ENCODE data around the gene OPCML.

OPCML gene

DNA sequence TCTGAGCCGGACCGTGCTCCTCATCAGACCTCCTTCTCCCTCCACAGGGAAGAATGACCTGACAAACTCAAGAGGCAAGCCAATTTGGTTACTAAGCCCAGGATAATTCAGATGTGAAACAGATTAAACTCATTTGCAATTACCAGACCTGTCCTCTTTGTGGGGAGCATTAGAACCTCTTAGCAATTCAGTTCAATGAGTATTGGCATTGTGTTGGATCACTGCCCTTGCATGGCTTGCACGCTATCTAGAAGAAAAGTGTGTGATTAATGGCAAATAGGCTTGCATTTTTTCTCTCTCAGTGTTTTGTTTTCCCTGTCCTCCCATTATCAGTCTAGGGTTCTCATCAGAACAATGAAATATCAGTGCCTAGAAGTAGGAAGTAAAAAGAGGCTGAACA lies 365.6 kb downstream of the OPCML start:
- DNase-seq, result no peak

DNA sequence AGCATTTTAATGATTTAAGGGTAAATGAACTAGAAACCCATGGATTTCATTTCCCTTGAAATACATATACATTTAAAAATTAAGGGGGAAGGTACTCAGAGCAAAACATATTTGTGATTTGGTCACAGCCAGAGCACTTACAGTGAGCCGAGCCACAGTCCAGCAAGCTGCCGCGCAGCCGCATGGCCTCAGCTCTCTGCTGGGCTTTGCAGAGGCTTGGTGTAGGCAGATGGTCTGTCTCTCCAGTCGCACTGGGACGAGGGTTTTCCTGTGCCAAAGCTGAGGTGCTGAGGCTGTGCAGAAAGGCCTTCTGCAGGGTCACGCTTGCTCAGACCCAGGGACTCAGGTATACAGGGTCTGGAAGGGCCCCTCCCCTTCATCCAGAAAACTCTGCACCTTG lies 367.3 kb downstream of the OPCML start:
- no peak for DNase-seq

- no peak for DNase-seq
These were observed 368.6 kb downstream of the OPCML start for GRCh38 chr11:133163463-133164419.

DNA sequence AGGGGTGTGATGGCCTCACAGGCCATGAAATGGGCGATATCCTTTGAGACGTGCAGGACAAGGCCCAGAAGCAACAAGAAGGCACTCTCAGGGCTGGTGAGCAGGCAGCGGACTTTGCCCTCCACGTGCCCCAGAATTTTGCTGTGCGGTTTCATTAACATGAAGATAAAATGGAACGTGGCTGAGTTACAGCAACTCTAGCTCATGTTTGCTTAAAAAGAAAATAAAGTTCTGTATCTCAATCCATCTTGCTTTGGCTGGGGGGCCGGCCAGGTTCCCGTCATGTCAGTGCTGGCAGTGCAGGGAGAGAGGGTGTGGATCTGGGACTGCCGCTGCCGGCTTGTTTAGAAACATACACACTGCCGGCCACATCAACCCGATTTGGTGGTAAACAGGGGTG lies 370.1 kb downstream of the OPCML start:
- no peak for DNase-seq

- no peak for DNase-seq
These were observed 371.5 kb downstream of the OPCML start for GRCh38 chr11:133160754-133161153.

DNA sequence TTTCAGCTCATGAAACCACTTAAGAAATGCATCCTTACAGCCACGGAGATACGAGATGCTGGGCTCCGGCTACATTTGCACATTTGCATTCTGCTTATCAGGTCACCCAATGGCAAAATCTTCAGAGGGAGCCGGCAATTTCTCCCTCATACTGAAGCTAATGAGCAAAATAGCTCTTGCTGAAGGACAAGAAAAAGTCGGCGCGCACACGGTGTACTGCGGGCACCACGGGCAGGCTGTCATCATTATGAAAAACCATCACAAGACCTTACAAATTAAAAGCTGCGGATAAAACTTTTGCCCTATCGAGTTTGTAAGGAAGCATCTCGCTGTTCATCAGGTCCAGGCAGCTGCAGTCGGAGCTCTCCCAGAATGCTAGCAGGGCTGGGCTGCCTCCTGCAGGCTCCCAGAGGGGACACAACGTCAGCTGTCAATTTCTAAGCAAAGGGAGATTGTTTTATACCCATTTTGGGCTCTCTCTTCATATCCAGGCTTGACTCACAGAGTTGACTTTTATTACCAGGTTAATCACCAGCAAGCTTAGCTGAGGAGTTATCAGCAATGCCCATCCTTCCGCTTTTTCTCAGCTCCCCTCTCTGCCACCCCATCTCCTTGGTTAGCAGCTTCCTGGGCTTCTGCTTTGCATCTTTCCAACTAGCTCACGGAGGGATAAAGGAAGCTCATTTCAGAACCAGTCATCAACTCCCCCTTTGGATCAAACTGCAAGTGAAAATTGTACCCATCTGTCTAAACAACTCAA lies 375.1 kb downstream of the OPCML start:
- DNase-seq, result no peak

- DNase-seq, result no peak
These were observed 377.5 kb downstream of the OPCML start for GRCh38 chr11:133154781-133155180.

DNA sequence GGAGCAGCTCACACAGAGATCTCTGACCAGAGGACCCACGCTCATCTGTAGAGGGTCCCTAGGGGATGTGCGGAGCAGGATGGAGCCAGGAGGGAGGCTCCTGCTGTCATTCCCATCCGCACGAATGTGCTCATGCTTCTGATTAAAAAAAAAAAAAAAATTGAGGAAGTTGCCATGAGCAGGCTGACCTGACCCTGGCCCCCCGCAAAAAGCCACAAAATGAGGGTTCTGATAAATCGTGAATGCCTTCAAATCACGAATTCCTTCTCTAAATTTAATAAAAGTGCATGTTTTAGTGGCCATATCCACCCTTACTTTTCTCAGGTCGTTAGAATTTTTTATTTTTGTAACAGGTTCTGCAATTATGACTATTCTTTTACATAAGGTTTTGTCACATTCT lies 378.2 kb downstream of the OPCML start:
- DNase-seq, result no peak

DNA sequence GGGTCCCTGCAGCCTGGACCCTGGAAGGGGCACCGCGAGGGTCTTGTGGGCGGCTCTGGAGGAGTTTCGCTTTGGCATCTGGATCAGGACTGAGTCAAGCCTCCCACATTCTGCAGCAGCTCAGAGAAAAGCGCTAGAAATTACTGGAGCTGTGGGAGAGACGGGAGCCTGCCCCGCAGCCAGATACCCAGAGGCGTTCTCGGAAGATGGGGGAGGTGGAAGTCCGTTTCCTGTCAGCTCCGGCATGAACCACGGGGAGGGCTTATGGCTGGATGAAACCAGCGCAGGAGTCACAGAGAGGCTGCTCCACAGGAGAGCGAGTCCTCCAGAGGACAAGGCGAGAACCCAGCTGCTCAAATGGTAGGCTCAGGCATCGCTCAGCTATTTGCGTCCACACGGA lies 379.3 kb downstream of the OPCML start:
- no peak for DNase-seq

DNA sequence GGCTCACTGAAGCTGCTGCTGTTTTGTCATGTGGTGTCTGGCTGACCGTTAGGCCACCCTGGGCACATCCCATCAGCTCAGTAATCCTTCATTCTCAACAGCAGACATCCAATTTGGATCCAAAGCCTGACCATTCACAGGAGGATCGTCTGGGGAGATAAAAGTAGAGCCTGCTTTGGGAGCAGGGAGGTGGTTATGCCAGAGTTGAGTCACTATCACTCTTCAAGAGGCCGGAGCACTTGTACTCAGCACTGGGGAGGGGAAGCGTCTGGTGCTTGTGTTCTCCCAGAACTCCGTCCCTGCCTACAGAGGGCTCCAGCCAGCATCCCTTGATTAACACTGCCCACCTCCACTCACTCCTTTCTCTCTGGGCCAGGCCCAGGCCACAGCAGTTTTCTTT lies 382.6 kb downstream of the OPCML start:
- DNase-seq, result no peak

DNA sequence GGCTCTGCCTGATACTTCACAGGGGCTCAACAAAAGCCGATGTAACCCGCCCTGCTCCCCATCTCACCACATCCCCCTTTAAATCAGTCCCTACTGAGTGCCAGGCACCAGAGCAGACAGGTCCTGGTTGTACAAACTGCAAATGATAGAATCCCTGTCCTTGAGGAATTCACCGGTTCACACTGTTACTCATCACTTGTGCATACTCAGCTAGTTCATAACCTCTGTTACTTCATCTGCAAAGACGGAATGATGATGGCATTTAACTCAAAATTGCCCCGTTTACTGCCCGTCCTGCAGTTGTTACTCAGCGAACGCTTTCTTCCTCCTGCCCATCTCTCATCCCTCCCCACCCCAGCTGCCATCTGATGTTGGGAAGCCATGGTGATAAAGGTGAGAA lies 384.7 kb downstream of the OPCML start:
- no peak for DNase-seq

GRCh38 chr11:133146697-133147306 lies 385.5 kb downstream of the OPCML start:
- no peak for DNase-seq

GRCh38 chr11:133137939-133138338 lies 394.4 kb downstream of the OPCML start:
- no peak for DNase-seq

- DNase-seq, result no peak
These were observed 395.0 kb downstream of the OPCML start for GRCh38 chr11:133137270-133137669.

DNA sequence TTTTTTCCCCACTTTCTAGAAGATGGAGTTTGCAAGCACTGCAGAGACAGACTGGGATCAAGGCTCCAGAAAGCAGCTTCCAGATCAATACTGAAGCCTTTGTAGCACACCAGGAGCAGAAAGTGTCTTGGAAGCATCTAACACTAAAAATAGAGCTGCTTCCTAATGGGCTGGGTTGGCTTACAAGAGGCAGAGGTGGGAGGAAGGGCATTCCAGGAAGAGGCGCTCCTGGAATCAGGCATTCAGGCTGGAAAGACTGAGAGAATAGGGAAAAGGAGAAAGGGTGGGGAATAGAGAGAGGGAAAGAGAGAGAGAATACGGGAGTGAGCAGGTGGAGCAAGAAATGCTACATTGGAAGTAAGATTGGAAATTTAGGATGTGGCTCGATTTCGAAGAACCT lies 395.9 kb downstream of the OPCML start:
- no peak for DNase-seq

GRCh38 chr11:133134314-133135173 lies 397.8 kb downstream of the OPCML start:
- DNase-seq, result peak; percentile 2

DNA sequence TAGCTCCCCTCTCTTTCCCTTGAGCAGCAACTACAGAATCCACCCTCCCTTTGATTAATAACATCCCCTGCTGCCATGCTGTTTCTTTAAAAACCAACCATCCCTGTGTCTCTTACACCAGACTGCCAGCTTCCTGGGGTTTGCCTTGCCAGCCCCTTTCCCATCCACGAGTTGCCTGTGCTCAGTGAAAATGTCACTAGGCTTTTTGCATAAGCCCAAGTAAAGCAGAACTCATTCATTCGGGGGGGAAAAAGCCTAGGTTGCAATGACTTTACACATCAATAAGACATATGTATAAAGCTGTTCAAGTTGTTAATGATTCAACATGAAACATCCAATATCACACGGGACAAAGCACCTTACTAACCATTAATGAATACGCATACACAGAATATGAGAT lies 398.7 kb downstream of the OPCML start:
- DNase-seq, result no peak

DNA sequence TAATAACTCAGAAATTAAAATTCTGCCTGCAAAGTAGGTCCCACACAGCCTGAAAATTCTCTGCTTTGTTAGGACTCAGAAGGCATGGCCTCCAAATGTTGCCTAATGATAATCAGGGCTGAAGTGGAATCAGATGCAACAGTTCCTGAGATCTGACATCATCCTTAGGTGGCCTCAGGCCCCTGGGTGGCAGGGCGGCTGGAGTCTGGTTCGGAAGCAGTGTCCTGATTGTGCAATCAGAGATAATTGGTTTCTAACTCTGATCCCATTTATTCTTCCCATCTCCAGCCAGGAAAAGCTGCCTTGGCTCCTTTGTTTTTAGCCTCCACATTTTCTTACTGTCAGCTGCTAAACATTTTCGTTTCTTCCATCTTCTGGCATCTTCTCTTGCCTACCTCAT lies 399.3 kb downstream of the OPCML start:
- DNase-seq, result no peak

- no peak for DNase-seq
These were observed 404.6 kb downstream of the OPCML start for GRCh38 chr11:133127741-133128140.

GRCh38 chr11:133123796-133124195 lies 408.5 kb downstream of the OPCML start:
- DNase-seq, result no peak

- no peak for DNase-seq
These were observed 408.9 kb downstream of the OPCML start for GRCh38 chr11:133123366-133123765.

DNA sequence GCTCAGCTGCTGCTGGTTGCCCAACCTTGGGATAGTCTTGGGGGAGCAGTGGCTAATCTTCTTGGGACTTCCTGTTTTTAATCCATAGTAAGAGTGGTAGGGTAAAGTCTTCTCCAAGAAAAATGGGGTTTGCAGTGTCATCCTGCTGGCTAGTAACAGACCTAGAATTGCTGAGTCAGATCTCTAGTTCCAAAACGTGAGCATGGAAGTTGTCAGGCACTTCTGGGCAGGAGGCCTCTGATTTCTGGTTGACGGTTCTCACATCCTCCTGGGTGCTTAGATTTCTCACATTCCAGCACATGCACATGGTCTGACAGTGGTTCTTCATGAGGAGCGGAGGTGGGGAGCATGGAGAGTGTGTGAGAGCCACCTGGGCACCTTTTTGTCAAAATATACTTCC lies 410.0 kb downstream of the OPCML start:
- no peak for DNase-seq
